ENCODE measurements around the gene LIPA.

DNA sequence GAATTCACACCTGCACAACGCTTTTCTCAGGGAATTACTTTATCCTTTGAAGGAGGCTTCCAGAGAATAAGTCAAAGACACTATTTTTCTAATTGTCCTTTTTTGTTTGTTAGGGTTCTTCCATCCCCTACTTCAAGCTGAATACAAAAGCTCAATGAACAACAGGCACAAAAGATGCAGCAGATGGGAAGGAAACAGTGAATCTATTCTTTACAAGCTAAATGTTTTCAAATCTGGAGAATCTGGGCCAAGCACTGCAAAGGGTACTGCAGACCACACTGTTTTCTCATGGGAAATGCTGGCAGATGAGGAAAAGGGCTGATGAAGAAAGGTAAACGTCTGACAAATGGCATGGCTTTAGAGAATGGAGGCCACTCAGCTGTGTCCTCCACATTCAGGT lies 18.5 kb downstream of the LIPA start:
- TF ChIP-seq, protein P1, sequence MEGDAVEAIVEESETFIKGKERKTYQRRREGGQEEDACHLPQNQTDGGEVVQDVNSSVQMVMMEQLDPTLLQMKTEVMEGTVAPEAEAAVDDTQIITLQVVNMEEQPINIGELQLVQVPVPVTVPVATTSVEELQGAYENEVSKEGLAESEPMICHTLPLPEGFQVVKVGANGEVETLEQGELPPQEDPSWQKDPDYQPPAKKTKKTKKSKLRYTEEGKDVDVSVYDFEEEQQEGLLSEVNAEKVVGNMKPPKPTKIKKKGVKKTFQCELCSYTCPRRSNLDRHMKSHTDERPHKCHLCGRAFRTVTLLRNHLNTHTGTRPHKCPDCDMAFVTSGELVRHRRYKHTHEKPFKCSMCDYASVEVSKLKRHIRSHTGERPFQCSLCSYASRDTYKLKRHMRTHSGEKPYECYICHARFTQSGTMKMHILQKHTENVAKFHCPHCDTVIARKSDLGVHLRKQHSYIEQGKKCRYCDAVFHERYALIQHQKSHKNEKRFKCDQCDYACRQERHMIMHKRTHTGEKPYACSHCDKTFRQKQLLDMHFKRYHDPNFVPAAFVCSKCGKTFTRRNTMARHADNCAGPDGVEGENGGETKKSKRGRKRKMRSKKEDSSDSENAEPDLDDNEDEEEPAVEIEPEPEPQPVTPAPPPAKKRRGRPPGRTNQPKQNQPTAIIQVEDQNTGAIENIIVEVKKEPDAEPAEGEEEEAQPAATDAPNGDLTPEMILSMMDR (conservative IDR thresholded peaks at IDR 0.05; ENCODE audit: low read length): no peak
- no peak for TF ChIP-seq EZH2phosphoT487 (IDR thresholded peaks at IDR 0.05; ENCODE audit: borderline replicate concordance)

All from Loucy (cell line).